Dedifferentiated amniotic fluid mesenchymal stem cell (primary cell): ENCODE data around the gene SLF2.
A peak's percentile ranks its signal among the peaks of the same experiment; 100 is the strongest.

Experiments
- DNase-seq: peaks from one replicate; pipeline ENCODE4 v3.0.0-alpha.2; 2016; ENCODE audit errors: extremely low spot score

The SLF2 gene

DNA sequence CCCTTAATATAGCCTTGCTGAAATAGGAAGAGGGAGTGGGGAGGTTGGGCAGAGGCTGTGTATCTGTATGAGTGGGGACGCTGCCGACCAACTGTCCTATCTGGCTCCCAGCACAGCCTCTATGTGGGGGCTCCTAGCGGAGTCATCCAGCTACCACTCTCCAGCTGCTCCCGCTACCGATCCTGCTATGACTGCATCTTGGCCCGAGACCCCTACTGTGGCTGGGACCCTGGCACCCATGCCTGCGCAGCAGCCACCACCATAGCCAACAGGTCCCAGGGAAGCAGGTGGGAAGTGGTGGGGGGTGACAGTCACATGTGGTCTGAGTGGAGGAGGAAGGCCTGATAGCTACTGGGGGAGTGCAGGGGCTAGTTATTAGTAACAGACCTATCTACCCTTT, 67.9 kb downstream of the SLF2 start:
- no peak for DNase-seq

DNA sequence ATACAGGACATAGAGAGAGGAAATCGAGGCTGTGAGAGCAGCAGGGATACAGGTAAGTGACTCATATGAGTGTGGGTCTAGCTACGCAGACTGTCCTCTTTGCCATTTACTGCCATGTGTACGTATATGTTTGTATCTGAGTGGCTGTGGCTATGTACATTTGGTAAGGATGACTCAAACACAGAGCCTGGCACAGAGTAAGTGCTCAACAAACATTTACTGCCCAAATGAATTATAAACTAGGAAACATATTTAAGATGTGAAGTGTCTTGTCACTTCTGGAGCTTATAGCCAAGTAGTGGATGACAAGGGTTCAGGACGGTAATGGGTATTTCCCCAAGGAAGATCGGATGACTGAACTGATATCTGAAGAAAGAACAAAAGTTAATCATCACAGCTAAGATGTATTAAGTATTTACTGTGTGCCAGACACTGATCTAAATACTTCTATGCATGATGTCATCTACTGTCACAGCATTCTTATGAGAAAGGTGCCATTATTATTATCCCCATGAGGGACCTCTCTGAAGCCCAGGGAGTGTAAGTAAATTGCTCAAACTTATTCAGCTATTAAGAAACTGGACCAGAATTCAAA, 68.5 kb downstream of the SLF2 start:
- no peak for DNase-seq

DNA sequence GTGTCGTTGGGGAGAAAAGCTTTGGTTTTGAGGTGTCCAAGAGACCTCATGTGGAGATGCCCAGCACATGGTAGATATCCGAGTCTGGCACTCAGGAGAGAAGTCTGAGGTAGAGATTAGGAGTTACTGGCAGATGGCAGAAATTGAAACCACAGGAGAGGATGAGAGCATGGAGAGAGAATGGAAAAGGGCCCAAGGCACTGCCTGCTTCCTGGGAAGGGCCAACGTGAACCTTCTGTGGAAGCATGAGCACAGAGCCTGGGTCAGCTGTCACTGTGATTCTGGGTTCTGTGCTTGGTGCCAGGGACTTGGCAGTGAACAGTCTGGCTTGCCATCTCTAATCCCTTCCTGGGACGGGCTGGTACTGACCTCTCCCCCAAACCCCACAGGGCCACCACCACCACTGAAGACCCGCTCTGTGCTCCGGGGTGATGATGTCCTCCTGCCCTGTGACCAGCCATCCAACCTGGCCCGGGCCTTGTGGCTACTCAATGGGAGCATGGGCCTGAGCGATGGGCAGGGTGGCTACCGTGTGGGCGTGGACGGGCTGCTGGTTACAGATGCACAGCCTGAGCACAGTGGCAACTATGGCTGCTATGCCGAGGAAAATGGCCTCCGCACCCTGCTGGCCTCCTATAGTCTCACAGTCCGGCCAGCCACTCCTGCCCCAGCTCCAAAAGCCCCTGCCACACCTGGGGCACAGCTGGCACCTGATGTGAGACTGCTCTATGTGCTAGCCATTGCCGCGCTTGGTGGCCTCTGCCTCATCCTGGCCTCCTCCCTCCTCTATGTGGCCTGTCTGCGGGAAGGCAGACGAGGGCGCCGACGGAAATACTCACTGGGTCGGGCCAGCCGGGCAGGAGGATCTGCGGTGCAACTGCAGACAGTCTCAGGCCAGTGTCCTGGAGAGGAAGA, 70.4 kb downstream of the SLF2 start:
- DNase-seq, result no peak

DNA sequence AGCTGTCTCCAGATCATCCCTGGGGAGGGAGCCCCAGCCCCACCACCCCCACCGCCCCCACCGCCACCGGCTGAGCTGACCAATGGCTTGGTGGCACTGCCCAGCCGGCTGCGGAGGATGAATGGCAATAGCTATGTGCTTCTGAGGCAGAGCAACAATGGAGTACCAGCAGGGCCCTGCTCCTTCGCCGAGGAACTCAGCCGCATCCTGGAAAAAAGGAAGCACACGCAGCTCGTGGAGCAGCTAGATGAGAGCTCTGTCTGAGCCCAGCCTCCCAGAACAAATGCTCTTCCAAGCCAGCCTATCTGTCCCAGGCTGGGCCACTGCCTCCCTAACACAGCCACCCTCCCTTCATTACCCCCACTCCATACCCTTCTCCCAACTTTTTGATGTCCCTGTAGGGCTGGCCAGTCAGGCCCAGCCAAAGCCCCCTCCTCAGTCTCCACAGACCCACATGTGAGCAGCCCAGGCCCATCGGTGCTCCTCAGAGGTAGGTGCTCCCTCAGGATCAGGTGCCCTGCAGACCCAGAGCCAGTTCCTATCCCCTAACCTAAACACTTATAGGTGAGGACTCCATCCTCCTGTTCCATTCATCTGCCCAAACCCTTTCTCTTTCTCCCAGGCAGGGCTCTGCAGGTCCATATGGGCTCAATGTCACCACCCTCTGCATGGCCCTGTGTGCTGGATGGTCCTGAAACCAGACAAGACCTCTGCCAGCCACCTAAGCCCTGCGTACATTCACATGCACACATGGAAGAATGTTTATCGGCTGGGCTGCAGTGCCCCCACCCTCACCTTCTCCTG, 71.3 kb downstream of the SLF2 start:
- no peak for DNase-seq

DNA sequence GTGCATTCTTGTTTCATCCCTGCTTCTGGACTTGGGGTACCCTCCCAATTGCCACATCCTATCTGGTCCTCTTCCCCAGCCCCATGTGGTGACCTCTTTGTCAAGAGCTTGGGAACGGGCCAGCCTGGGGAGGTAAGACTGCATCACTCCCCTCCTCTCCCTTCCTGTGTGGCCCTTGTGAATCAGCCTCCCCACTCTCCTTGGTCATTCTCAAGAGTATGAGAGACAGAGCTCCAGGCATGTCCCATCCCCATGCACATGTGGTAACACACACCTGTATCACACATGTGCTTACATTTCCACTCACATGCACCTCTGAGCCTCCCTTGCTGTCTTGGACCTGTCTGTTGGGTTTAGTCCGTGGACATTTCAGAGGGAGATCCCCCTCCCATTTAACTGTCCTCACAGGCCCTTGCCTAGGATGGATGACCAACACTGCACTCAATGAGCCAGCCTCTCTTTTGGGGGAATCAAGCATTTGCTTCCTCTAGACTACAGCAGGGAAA, 72.0 kb downstream of the SLF2 start:
- no peak for DNase-seq

DNA sequence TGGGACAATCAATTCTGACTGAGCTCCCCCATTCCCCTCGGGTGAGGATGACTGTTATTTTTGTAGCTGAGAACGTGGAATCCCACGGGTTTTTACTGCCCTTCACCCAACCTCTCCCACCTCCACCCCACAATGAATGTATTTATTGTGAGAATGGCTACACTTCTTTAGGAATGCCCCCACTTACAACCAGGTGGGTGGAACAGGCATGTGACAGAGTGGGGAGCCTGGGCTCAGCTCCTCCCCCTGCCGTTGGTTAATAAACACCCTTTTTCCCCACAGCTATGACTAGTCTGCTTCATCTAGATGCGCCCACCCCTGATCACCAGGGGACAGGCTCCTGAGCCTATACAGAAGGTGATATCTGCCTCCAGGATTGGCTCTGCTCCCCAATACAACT, 72.6 kb downstream of the SLF2 start:
- no peak for DNase-seq

DNA sequence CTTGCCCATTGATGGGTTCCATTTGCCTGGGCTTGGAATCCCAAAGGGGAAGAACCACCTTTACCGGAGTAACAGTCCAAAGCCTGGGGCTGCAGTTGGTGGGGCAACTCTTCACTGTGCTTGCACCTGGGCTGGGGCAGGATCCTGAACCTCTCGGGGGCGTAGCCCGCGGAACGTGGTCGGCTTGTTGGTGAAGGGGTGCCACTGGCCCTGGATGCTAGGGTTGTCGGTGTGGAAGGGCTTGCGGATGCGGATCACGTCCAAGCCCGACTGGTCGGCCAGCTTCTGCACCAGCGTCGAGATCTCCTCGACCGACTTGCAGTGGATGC, 73.8 kb downstream of the SLF2 start:
- no peak for DNase-seq

DNA sequence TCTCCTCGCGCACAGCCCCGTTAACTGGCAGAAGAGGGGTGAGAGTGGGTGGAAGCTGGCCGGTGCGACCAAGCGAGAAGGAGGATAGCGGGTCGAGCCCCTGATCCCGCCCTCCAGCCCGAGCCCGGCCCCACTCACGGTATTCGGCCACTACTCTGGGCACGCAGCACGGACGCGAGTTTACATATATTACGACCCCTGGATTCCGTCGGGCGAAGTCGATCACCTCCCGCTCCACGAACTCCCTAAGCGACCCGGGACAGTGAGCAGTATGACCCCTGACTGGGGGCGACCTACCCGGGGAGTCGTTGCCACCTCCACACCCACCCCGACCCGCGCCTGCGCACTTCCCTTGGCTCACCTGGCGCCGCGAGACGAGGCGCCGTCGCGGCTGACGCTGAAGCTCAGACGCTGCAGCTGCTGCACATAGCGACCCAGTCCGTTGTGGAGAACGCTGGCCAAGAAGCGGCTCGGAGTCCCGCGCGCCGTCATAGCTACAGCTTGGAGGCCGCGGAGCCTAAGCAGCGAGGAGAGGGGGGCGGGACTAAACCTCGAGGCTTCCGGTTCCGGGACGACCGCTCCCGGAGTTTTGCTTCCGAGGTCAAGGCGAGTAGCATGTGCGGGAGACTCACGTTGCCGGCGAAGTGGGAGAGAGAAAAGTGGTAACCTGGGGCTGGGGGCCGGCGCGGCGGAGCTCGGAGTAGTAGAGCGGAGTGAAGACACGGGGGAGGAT, 74.4 kb downstream of the SLF2 start, which contains the start of the genes MRPL43 and TWNK:
TSS of gene MRPL43 (minus strand) at position 546 of the 733 bp plus-strand sequence. CDS start at position 492, 54 bp downstream.
TSS of gene TWNK (plus strand) at position 592 of the 733 bp plus-strand sequence. CDS start 668 bp downstream, outside the sequence.
- DNase-seq, result peak; percentile 81

DNA sequence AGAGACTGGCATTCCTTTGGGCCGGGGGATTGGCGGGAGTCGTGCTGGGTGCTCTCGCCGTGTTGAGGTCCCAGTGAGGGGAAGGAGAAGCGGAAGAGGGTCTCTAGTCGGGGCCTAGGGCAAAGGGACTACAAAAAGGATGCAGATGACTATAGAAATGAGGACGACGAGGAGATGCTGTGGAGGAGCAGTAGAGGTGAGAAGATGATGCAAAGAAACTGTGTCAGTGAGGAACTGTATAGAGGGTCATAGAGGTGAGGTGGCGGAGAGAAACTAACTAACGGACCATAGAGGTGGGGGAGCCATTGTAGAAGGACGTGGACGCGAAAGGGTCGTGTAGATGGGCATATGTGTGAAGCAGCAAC, 74.9 kb downstream of the SLF2 start:
- no peak for DNase-seq

DNA sequence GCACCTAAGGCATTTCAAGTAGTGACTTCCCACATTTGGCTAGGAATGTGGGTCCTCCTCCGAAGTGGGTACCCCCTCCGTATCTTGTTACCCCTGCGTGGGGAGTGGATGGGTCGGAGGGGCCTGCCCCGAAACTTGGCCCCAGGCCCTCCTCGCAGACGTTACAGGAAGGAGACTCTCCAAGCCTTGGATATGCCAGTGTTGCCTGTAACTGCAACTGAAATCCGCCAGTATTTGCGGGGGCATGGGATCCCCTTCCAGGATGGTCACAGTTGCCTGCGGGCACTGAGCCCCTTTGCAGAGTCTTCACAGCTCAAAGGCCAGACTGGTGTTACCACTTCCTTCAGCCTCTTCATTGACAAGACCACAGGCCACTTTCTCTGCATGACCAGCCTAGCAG, 75.4 kb downstream of the SLF2 start:
- DNase-seq, result no peak

DNA sequence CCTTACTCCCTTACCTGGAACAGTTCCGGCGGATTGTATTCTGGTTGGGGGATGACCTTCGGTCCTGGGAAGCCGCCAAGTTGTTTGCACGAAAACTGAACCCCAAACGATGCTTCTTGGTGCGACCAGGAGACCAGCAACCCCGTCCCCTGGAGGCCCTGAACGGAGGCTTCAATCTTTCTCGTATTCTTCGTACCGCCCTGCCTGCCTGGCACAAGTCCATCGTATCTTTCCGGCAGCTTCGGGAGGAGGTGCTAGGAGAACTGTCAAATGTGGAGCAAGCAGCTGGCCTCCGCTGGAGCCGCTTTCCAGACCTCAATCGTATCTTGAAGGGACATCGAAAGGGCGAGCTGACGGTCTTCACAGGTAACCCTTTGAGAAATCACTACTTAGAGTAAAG, 76.3 kb downstream of the SLF2 start:
- no peak for DNase-seq

DNA sequence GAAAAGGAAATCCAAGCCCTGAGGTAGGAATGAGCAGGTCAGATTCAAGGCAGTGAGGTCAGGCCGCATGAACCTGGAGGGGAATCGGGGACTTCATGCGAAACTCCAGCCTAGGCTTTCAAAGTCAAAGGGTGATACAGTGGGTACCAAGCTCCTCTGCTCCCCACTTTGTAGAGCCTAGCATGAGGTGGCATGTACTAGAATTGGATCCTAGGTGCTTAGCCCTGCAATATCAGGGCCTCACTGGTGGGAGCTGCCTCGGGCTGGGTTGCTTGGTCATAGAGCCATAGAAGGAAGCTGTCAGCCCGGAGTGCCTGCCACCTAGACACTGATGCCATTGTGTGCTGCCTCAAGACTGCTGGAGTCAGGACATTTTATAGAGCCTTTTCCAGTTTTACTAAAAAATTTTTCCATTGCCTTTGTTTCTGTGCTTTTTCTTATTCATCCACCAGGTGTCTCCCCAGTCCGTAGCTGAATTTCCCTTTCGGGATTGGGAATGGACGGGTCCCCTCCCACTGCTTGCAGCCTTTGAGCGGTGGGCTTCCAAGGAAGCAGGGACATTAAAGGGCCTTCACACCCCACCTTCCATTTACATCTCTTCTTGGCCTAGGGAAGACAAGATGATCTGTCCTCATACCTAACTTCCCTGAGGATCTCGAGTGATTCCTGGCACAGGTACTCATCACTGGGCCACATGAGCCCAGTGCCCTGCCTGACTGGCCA, 81.4 kb downstream of the SLF2 start:
- no peak for DNase-seq

DNA sequence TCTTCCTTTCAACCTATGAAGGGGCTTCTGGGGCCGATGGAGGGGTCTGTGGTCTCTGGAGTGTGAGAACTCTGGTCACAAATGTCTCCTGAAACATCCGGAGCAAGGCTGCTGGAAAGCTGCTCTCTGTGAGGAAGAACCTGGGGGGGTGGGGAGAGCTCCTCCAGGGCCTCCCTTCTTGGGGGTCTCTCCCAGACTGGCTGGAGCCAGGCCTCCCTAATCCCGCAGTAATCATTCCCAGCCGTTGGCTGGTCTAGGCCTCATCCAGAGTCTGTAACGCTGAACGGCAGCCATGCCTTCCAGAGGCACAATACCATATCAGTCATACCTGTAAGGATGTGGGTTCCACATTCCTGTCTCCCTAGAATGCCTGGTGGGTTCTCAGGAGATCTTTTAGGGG, 82.4 kb downstream of the SLF2 start:
- no peak for DNase-seq

DNA sequence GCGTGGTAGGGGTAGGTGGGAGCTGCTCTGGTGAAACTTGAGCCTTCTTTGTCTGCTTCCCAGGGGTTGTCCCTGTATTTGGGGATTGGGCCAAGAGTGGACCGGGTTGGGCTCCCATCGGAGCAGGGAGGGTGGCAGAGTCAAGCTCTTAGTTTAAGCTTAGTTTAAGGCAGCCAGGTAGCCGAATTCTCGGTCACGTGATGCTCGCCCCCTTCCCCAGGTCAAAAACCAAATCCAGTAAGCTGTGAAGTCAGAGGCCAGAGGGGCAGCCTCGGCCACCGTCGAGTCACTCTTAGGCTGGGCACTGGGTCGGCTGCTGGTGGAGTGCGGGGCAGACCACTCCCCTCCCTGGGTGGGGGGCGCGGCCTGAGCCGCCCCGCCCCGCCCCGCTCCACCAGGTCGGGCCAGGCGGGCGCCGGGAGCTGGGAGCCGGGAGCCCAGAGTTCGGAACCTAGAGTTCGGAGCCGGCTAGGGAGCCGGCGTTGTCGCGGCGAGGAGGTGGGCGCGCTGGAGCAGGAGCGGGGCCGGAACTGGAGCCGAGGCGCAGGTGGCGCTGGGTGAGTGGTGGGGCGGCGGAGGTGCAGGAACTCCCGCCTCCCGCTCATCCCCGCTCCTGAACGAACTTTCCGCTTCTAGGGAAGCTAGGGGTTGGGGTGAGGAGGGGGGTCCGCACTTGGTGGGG, 84.1 kb downstream of the SLF2 start:
- DNase-seq, result no peak

DNA sequence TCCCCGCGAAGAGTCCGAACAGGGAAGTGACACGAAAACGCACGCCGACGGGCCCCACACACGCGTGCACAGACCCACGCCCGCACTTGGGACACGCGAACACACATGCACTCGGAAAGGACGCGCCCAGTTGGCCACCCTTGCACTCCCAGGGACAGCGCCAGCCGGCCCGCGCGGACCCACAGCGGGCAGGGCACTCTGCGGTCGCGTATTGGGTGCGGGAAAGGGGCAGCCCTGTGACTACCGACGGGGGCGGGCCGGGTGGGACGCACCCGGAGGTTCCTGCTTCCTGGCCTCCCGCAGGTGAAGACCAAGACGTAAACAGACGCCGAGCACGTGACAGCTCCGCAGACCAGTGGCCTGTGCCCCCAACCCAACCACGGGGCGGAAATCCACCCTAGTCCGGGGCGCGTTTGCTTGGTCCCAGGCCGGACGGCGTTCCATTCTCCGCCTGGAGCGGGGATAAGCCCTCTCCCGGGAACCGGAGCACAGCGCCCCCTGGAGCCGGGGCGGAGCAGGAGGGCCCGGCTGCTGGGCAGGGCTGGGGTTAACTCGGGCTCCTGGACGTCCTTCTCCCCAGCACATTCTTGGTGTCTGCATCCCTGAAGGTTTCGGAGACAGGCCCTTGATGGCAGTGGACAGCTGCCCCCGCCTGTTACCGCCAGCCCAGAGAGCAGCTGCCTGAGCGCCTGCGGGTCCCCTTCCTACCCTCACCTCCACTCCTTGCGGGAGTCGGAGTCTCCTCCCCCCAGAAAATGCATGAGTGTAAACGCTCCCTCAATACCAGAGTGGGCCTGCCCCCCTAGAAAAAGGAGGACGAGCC, 84.8 kb downstream of the SLF2 start:
- DNase-seq, result peak; percentile 67

DNA sequence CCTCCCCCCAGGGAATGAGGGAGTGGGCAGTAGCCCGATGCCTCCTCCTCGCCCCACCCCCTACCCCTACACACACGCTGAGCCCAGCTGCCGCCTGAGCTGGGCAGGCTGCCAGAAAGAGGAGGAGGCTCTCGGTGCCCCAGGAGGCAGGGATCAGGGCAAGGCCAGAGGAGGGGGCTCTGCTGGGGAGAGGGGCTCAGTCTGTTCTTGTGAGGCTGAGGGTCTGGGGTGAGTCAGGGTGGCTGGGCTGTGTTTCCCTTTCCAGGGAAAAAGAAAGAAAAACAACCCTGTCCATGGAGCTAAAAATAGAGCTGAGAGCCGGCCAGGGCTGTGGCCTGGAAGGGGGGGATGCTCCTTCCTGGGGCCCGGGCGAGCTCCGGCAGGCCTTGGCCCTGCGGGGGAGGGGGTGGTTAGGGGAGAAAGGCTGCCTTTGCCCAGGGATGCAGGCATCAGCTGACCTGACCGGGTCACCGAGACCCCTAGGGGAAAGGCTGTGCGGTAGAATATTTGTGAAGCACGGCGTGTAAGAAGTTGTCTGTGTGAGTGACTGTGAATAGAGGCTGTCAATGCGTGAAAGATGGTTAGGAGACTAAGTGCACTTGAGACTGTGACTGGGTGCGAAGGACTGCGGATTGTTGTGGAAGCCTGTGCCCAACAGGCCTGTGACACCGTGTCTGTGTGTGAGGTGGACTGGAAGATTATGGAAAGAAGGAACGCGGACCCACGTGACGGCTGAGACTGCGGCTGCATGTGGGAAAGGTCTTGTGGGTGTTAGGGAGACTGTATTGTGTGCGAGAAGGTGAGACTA, 85.6 kb downstream of the SLF2 start:
- peak; percentile 59 for DNase-seq

DNA sequence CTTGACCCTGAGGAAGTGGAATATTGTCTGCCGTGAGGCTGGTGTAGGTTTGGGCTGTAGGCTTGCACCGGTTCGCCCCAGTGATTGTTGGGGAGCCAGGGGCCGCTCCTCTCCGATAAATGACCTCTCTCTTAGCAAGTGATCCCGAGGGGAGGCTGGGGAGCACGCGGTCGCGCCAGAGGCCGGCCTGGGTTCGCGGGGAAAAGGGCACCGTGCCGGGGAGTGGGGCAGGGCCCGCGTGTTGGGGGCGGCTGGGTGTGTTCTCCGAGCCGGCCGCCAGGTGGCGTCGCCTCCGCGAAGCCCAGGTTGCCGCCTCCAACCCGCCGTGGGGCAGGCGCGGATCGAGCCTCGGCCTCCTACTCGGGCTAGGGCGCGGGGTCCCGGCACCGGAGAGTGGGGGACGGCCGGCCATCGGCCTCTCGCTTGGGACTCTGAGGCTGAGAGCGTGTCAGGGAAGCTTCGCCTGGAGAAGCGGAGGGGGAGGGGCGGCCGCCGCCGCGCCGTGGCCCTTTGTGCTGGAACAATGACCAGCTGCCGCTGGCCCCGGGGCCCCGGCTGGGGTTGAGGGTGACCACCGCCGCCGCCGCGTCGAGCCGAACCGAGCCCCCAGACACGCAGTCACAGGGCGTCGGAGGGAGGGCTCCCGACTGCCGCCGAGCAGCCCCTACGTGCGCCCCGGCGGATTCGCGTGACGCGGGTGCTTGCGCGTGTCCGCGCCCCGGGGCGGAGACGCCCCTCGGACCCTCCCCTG, 86.4 kb downstream of the SLF2 start:
- DNase-seq, result peak; percentile 54

DNA sequence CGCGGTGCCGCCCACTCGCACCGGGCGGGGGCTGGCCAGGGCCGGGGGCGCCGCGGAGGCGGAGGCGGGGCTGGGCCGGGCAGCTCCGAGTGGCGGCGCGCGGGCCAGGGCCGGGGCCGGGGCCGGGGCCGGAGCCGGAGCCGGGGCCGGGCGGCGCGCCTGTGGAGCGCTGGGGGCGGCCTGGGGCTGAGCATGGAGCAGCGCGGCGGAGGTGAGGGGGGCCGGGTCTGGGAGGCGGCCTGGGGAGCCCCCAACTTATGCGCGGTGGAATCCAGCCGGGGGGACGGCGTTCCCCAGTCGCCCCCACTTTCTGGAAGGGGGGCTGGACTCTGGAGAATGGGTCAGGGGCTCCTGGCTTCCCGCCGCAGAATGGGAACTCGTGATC, 87.0 kb downstream of the SLF2 start, which contains the start of gene LZTS2:
TSS of gene LZTS2 (plus strand) at position 67 of the 385 bp plus-strand sequence. CDS start 2,731 bp downstream, outside the sequence.
- no peak for DNase-seq
